ENCODE measurements around the gene STXBP1.

STXBP1 gene

DNA sequence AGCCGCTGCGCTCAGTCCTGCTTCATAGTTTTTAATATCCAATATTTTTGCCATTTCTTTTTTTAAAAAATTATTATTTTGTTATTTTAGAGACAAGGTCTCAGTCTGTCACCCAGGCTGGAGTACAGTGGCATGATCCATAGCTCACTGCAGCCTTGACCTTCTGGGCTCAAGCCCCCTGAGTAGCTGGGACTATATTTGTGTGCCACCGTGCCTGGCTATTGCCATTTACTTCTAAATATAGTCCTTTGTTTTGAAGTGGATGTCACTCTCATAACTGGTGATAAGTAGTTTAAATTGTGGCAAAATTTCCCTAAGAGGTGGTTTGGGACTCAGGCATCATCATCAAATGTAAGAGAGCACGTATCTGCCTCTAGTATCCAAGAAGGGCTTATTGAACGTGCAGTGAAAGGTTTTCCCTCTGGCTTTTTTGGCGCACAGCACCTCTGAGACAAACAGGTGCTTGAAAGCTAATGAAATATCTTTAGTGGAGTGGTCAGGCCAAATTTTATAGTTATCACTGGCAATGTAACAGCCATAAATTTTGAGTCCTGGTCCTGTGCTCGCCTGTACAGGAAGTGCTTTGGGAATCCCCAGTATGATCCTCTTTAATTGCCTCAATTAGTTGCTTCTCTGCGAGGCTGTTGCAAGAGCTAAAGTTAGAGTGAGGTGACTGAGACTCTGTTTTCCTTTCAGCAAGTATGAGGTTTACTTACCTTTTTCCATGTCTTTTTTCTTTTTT lies 14.8 kb downstream of the STXBP1 start:
- TF ChIP-seq, protein P1, sequence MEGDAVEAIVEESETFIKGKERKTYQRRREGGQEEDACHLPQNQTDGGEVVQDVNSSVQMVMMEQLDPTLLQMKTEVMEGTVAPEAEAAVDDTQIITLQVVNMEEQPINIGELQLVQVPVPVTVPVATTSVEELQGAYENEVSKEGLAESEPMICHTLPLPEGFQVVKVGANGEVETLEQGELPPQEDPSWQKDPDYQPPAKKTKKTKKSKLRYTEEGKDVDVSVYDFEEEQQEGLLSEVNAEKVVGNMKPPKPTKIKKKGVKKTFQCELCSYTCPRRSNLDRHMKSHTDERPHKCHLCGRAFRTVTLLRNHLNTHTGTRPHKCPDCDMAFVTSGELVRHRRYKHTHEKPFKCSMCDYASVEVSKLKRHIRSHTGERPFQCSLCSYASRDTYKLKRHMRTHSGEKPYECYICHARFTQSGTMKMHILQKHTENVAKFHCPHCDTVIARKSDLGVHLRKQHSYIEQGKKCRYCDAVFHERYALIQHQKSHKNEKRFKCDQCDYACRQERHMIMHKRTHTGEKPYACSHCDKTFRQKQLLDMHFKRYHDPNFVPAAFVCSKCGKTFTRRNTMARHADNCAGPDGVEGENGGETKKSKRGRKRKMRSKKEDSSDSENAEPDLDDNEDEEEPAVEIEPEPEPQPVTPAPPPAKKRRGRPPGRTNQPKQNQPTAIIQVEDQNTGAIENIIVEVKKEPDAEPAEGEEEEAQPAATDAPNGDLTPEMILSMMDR (IDR thresholded peaks at IDR 0.05; ENCODE audit: low read depth, low read length), result no peak
- no peak for DNase-seq (ENCODE audit: extremely low read depth, low read depth)

DNA sequence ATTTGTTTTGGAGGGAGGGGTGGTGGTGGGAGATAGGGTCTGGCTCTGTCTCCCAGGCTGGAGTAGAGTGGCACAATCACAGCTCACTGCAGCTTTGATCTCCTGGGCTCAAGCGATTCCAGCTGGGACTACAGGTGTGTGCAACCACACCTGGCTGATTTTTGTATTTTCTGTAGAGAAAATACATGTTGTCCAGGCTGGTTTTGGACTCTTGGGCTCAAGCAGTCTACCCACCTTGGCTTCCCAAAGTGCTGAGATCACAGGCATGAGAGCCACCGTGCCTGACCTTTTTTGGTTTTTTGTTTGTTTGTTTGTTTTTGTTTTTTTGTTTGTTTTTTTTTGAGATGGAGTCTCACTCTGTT lies 15.4 kb downstream of the STXBP1 start:
- DNase-seq (ENCODE audit: extremely low read depth, low read depth), result no peak
- TF ChIP-seq, protein P1 (IDR thresholded peaks at IDR 0.05; ENCODE audit: low read depth, low read length), result no peak

- TF ChIP-seq, protein P1 (IDR thresholded peaks at IDR 0.05; ENCODE audit: low read depth, low read length), result no peak
Observed at GRCh38 chr9:127628758-127629467, 16.8 kb downstream of the STXBP1 start.

GRCh38 chr9:127629468-127630081 lies 17.5 kb downstream of the STXBP1 start:
- DNase-seq (ENCODE audit: extremely low read depth, low read depth), result no peak
- TF ChIP-seq, protein P1 (IDR thresholded peaks at IDR 0.05; ENCODE audit: low read depth, low read length), result no peak

More at GRCh38 chr9:127628758-127629467, 16.8 kb downstream of the STXBP1 start:
- DNase-seq (ENCODE audit: extremely low read depth, low read depth), result no peak

- TF ChIP-seq, protein P1 (IDR thresholded peaks at IDR 0.05; ENCODE audit: low read depth, low read length), result no peak
- DNase-seq (ENCODE audit: extremely low read depth, low read depth), result no peak
Observed at GRCh38 chr9:127633216-127633862, 21.3 kb downstream of the STXBP1 start.

GRCh38 chr9:127634021-127634420 lies 21.9 kb downstream of the STXBP1 start:
- TF ChIP-seq, protein P1 (IDR thresholded peaks at IDR 0.05; ENCODE audit: low read depth, low read length), result no peak
- DNase-seq (ENCODE audit: extremely low read depth, low read depth), result no peak
